HG02642 (cell line): ENCODE results near the gene HECA.
"Not testable (repeated sequence)": the region's sequence is repeated elsewhere in the genome, so short reads cannot be mapped to it uniquely, and the experiment has no call there.

Source experiments
- ATAC-seq: cut with Tn5 transposase; IDR thresholded peaks from one replicate; pipeline ENCODE4 v1.9.1; 2021; ENCODE audit warnings: mild to moderate bottlenecking; ENCODE audit not compliant: unreplicated experiment, poor library complexity

Gene HECA

GRCh38 chr6:139134817-139135577 lies at the start of gene HECA:
Gene HECA (plus strand): TSS chr6:139135080. CDS start chr6:139135397, 317 bp downstream.
- ATAC-seq = peak; percentile 89

GRCh38 chr6:139091826-139092225 lies 43.1 kb upstream of the HECA start:
- no peak for ATAC-seq

GRCh38 chr6:139099984-139100383 lies 34.9 kb upstream of the HECA start:
- ATAC-seq = peak; percentile 79

GRCh38 chr6:139107051-139107450 lies 27.8 kb upstream of the HECA start:
- ATAC-seq = no peak

GRCh38 chr6:139108378-139108777 lies 26.5 kb upstream of the HECA start:
- ATAC-seq = no peak

GRCh38 chr6:139109558-139109957 lies 25.3 kb upstream of the HECA start:
- no peak for ATAC-seq

- ATAC-seq = no peak
Observed at GRCh38 chr6:139112146-139112545, 22.7 kb upstream of the HECA start.

GRCh38 chr6:139112561-139112960 lies 22.3 kb upstream of the HECA start:
- ATAC-seq = no peak

GRCh38 chr6:139114746-139115145 lies 20.1 kb upstream of the HECA start:
- ATAC-seq = no peak

- no peak for ATAC-seq
Observed at GRCh38 chr6:139115989-139116758, 18.7 kb upstream of the HECA start.

- ATAC-seq = no peak
Observed at GRCh38 chr6:139117734-139118133, 17.1 kb upstream of the HECA start.

- ATAC-seq = no peak
Observed at GRCh38 chr6:139119552-139119951, 15.3 kb upstream of the HECA start.

GRCh38 chr6:139122823-139123222 lies 12.1 kb upstream of the HECA start:
- not testable (repeated sequence) for ATAC-seq

GRCh38 chr6:139124887-139125672 lies 9.8 kb upstream of the HECA start:
- ATAC-seq = peak; percentile 100

- ATAC-seq = no peak
Observed at GRCh38 chr6:139126255-139126654, 8.6 kb upstream of the HECA start.

- ATAC-seq = no peak
Observed at GRCh38 chr6:139126931-139127330, 7.9 kb upstream of the HECA start.

- no peak for ATAC-seq
Observed at GRCh38 chr6:139129284-139129683, 5.6 kb upstream of the HECA start.

GRCh38 chr6:139131736-139132280 lies 3.1 kb upstream of the HECA start:
- no peak for ATAC-seq

GRCh38 chr6:139133262-139134063 lies 1.4 kb upstream of the HECA start:
- ATAC-seq = peak; percentile 21

GRCh38 chr6:139134064-139134395 lies 850 bp upstream of the HECA start:
- ATAC-seq = no peak
